ENCODE measurements around the gene RPTOR.

- TF ChIP-seq POLR2A (IDR thresholded peaks at IDR 0.05; ENCODE audit: low read length) (no peak), GATA1 (IDR thresholded peaks at IDR 0.05; ENCODE audit: low read depth, low read length) (no peak)
Observed at GRCh38 chr17:80780381-80781198, 236.0 kb downstream of the RPTOR start.

Data from erythroblast (primary cell).